HepG2 (cell line): ENCODE measurements around the gene OR2B2. TPM values are rescaled to one million over a fixed set of nuclear protein-coding genes. Genes with fewer than 3 reads are reported as not detected.

Experiments
- ATAC-seq: fragments of 200-7000 bp; cut with Tn5 transposase; 3 replicates; pipeline ENCODE4 v1.9.1; 2020; ENCODE audit warnings: mild to moderate bottlenecking, moderate library complexity
- Bru-seq: library from RNA; stranded (reverse); fragments of 400-500 nt; gene quantifications from one replicate; lab custom pipeline; 2021; lab: Mats Ljungman, UMichigan
- BruChase-seq, 2 experiments: library from RNA; stranded (reverse); fragments of 400-500 nt; gene quantifications; one replicate each; lab custom pipeline; 2021; lab: Mats Ljungman, UMichigan
- BruUV-seq: library from RNA; stranded (reverse); fragments of 400-500 nt; replicated peaks from 2 replicates; lab custom pipeline; 2021; lab: Mats Ljungman, UMichigan
- CTCF ChIA-PET: fragments of 300-600 bp; formaldehyde crosslinking; extraction: SDS; loops from one replicate; lab custom pipeline; 2021; ENCODE audit warnings: low total read pairs, inconsistent platforms, low intra/inter-chr PET ratio; lab: Yijun Ruan, JAX
- POLR2A ChIA-PET: fragments of 350-600 bp; sonication (Branson Sonifier 250); formaldehyde crosslinking; loops from one replicate; lab custom pipeline; 2020; ENCODE audit warnings: antibody characterized with exemption, inconsistent platforms; lab: Yijun Ruan, JAX
- DNase-seq: peaks from one replicate; pipeline ENCODE4 v3.0.0-alpha.2; 2015; ENCODE audit warnings: low spot score
- FAIRE-seq: peaks from 3 replicates; lab custom pipeline; 2011; peaks lifted over from hg19 to GRCh38; lab: Jason Lieb, UNC
- H2AFZ ChIP-seq: one replicate; pipeline ENCODE4 v1.6.1; 2011; ENCODE audit warnings: low read length, inconsistent platforms
- H3K27ac ChIP-seq: fragments of 300-600 bp; 3 replicates; pipeline ENCODE4 v1.8.0; 2011; ENCODE audit warnings: mixed run types, mild to moderate bottlenecking, mixed read lengths, low read length, inconsistent platforms; ENCODE audit not compliant: insufficient read depth; ENCODE audit errors: extremely low read length
- H3K27me3 ChIP-seq, 2 experiments: fragments of 200-600 bp in 1 of 2; 2 replicates in 1 of 2; 3 replicates in 1 of 2; pipeline versions ENCODE4 v1.6.0 to v1.8.0; 2011; ENCODE audit warnings: low read length in 2 of 2, mild to moderate bottlenecking in 2 of 2, moderate library complexity in 2 of 2, inconsistent platforms in 1 of 2; ENCODE audit not compliant: insufficient read depth in 2 of 2, control insufficient read depth in 1 of 2
- H3K36me3 ChIP-seq, 2 experiments: fragments of 200-600 bp in 1 of 2; replicated peaks in 1 of 2; 2 replicates in 1 of 2; 3 replicates in 1 of 2; pipeline versions ENCODE4 v1.5.1 to v1.8.0; 2011; ENCODE audit warnings: low read length in 2 of 2, inconsistent platforms in 1 of 2; ENCODE audit not compliant: insufficient read depth in 2 of 2, control insufficient read depth in 1 of 2
- H3K4me1 ChIP-seq: 2 replicates; pipeline ENCODE4 v1.5.1; 2012; ENCODE audit warnings: low read length, inconsistent platforms; ENCODE audit not compliant: insufficient read depth
- H3K4me2 ChIP-seq: 2 replicates; pipeline ENCODE4 v1.6.0; 2011; ENCODE audit warnings: low read depth, low read length, inconsistent platforms
- H3K4me3 ChIP-seq, 3 experiments: fragments of 200-600 bp in 1 of 3; sonication (generic), shearing (Covaris generic) in 1 of 3; replicated peaks in 1 of 3; 2 replicates each; pipeline ENCODE4 v1.5.1; 2011 to 2016; ENCODE audit warnings: low read length in 3 of 3, inconsistent platforms in 2 of 3, low read depth in 2 of 3, mild to moderate bottlenecking in 2 of 3, control low read depth in 1 of 3, mixed read lengths in 1 of 3; ENCODE audit not compliant: insufficient read depth in 1 of 3
- H3K79me2 ChIP-seq: one replicate; pipeline ENCODE4 v1.6.1; 2011; ENCODE audit warnings: low read length, inconsistent platforms; ENCODE audit not compliant: insufficient read depth
- H3K9ac ChIP-seq: 2 replicates; pipeline ENCODE4 v1.6.0; 2011; ENCODE audit warnings: mild to moderate bottlenecking, low read depth, low read length, inconsistent platforms; ENCODE audit not compliant: insufficient read depth
- H3K9me3 ChIP-seq: 2 replicates; pipeline ENCODE4 v1.5.1; 2012; ENCODE audit warnings: mild to moderate bottlenecking, low read length
- H4K20me1 ChIP-seq: 2 replicates; pipeline ENCODE4 v1.6.0; 2011; ENCODE audit warnings: inconsistent platforms, mild to moderate bottlenecking, low read length, moderate library complexity; ENCODE audit not compliant: insufficient read depth
- ARNT2 ChIP-seq: sonication (generic); formaldehyde crosslinking; IDR thresholded peaks from 2 replicates; pipeline ENCODE4 v1.8.0; 2022; ENCODE audit warnings: mild to moderate bottlenecking, low read depth, missing genetic modification reagents, moderate library complexity
- CCAR2 ChIP-seq: fragments of 200-400 bp; formaldehyde crosslinking; optimal IDR thresholded peaks from 2 replicates; pipeline ENCODE3; 2018; ENCODE audit warnings: low read depth, mild to moderate bottlenecking, low read length, moderate library complexity
- EEA1 ChIP-seq: sonication (generic); formaldehyde crosslinking; IDR thresholded peaks from 2 replicates; pipeline ENCODE4 v1.5.1; 2020; ENCODE audit warnings: mild to moderate bottlenecking, missing genetic modification reagents, borderline replicate concordance
- EHMT2 ChIP-seq: fragments of 200-600 bp; sonication (generic); IDR thresholded peaks from 2 replicates; pipeline ENCODE4 v1.7.0; 2017; ENCODE audit warnings: antibody characterized with exemption, low read depth, low read length, borderline replicate concordance
- FOXA3 ChIP-seq: IDR thresholded peaks from 2 replicates; pipeline ENCODE4 v1.6.1; 2016; ENCODE audit warnings: missing genetic modification reagents, missing compliant biosample characterization
- HNRNPK ChIP-seq: fragments of 200-400 bp; formaldehyde crosslinking; IDR thresholded peaks from 2 replicates; pipeline ENCODE4 v1.6.1; 2018; ENCODE audit warnings: low read length, low read depth, moderate library complexity, mild to moderate bottlenecking; ENCODE audit not compliant: poor library complexity, severe bottlenecking
- KLF15 ChIP-seq: sonication (generic); formaldehyde crosslinking; IDR thresholded peaks from 2 replicates; pipeline ENCODE4 v1.8.1; 2023; ENCODE audit warnings: borderline replicate concordance, mild to moderate bottlenecking, inconsistent platforms, missing genetic modification reagents, mixed read lengths
- REL ChIP-seq: sonication (generic); formaldehyde crosslinking; conservative IDR thresholded peaks from 2 replicates; pipeline ENCODE4 v1.8.0; 2022; ENCODE audit warnings: mild to moderate bottlenecking, missing genetic modification reagents, moderate library complexity
- SIN3B ChIP-seq: fragments of 150-350 bp; IDR thresholded peaks from 2 replicates; pipeline ENCODE4 v1.6.1; 2014; ENCODE audit warnings: low read length
- SMAD3 ChIP-seq: sonication (generic); formaldehyde crosslinking; IDR thresholded peaks from 2 replicates; pipeline ENCODE4 v1.4.0; 2020; ENCODE audit warnings: missing genetic modification reagents
- STAG1 ChIP-seq: sonication (generic); formaldehyde crosslinking; IDR thresholded peaks from 2 replicates; pipeline ENCODE4 v1.4.0; 2020; ENCODE audit warnings: missing genetic modification reagents
- ZNF337 ChIP-seq: sonication (generic); formaldehyde crosslinking; IDR thresholded peaks from 2 replicates; pipeline ENCODE4 v1.5.1; 2020; ENCODE audit warnings: missing genetic modification reagents, low read depth, mild to moderate bottlenecking, borderline replicate concordance
- ZNF431 ChIP-seq: sonication (generic); formaldehyde crosslinking; IDR thresholded peaks from 2 replicates; pipeline ENCODE4 v1.9.0; 2022; ENCODE audit warnings: missing genetic modification reagents, low read depth, mild to moderate bottlenecking, borderline replicate concordance
- ZSCAN12 ChIP-seq: sonication (generic); formaldehyde crosslinking; IDR thresholded peaks from 2 replicates; pipeline ENCODE4 v1.9.0; 2021; ENCODE audit warnings: mild to moderate bottlenecking, missing genetic modification reagents
- WGBS: methylation state at CpG from one replicate; pipeline ENCODE4 v1.1.6; 2017; ENCODE audit warnings: low lambda C conversion rate; 5-methylcytosine and 5-hydroxymethylcytosine counted together
- in situ Hi-C: cut with HindIII; loops from 2 replicates; pipeline ENCODE4 v1.10.0; 2017; ENCODE audit warnings: low pct_unique_long_range_greater_than_20kb; ENCODE audit not compliant: extremely low pct_ligation_motif_present
- intact Hi-C: fragments of 100-400 bp; cut with micrococcal nuclease; formaldehyde crosslinking; loops from one replicate; pipeline ENCODE4 v1.10.0; 2022; ENCODE audit not compliant: unreplicated experiment
- long read RNA-seq, 2 experiments: library from RNA in 1 of 2; library from polyadenylated mRNA in 1 of 2; stranded (forward) in 1 of 2; unstranded in 1 of 2; transcript quantifications; one replicate each; pipeline ENCODE4 v2.0.0, GENCODE V29; 2019 to 2022
- polyA minus RNA-seq, 3 experiments: library from RNA; depleted of rRNA, polyadenylated mRNA; stranded (reverse); fragments of >200 nt; gene quantifications; 2 replicates each; pipeline ENCODE4 v1.2.3, GENCODE V29; 2011; ENCODE audit warnings: low replicate concordance in 1 of 3
- polyA plus RNA-seq, 8 experiments: library from polyadenylated mRNA; depleted of rRNA in 3 of 8; stranded (reverse) in 7 of 8; unstranded in 1 of 8; fragments of >200 nt; fragmentation: Illumina TruSeq in 4 of 8; extraction: Trizol in 4 of 8; gene quantifications; 2 replicates each; pipeline versions ENCODE4 v1.2.1 to v1.2.3, GENCODE V29; 2011 to 2016; ENCODE audit warnings: low read depth in 4 of 8, missing spikeins in 1 of 8, mixed read lengths in 1 of 8; ENCODE audit not compliant: insufficient read depth in 1 of 8
- total RNA-seq, 5 experiments: library from RNA; depleted of rRNA; stranded (reverse); fragments of >200 nt; fragmentation: Illumina TruSeq; extraction: Trizol; gene quantifications; 2 replicates each; pipeline ENCODE4 v1.2.3, GENCODE V29; 2016; ENCODE audit warnings: low read depth in 1 of 5
- TF ChIP-seq, protein P1 (sequence below): sonication (generic); formaldehyde crosslinking; IDR thresholded peaks from 2 replicates; pipeline ENCODE4 v1.4.0; 2020; ENCODE audit warnings: missing genetic modification reagents, borderline replicate concordance

Gene OR2B2
- total RNA-seq (2016; rRNA removed; fragmentation: Illumina TruSeq; extraction: Trizol), result not detected in 2 replicates
- not detected in 2 replicates for total RNA-seq (2016; cell fraction: cytosol; rRNA removed; fragmentation: Illumina TruSeq; extraction: Trizol; ENCODE audit: low read depth)
- not detected in 2 replicates for total RNA-seq (2016; cell fraction: insoluble cytoplasmic fraction; rRNA removed; fragmentation: Illumina TruSeq; extraction: Trizol)
- total RNA-seq (2016; cell fraction: membrane; rRNA removed; fragmentation: Illumina TruSeq; extraction: Trizol), result not detected in 2 replicates
- not detected in 2 replicates for total RNA-seq (2016; cell fraction: nucleus; rRNA removed; fragmentation: Illumina TruSeq; extraction: Trizol)
- not detected in 2 replicates for polyA plus RNA-seq (2011; rRNA removed)
- polyA plus RNA-seq (2011; cell fraction: cytosol; rRNA removed), result not detected in 2 replicates
- not detected in 2 replicates for polyA plus RNA-seq (2011; cell fraction: nucleus; rRNA removed)
- polyA plus RNA-seq (2012), result not detected in 2 replicates
- polyA plus RNA-seq (2016; cell fraction: cytosol; fragmentation: Illumina TruSeq; extraction: Trizol; ENCODE audit: low read depth), result not detected in 2 replicates
- polyA plus RNA-seq (2016; cell fraction: insoluble cytoplasmic fraction; fragmentation: Illumina TruSeq; extraction: Trizol; ENCODE audit: low read depth), result not detected in 2 replicates
- not detected in 2 replicates for polyA plus RNA-seq (2016; cell fraction: membrane; fragmentation: Illumina TruSeq; extraction: Trizol; ENCODE audit: low read depth)
- polyA plus RNA-seq (2016; cell fraction: nucleus; fragmentation: Illumina TruSeq; extraction: Trizol; ENCODE audit: insufficient read depth, low read depth), result not detected in 2 replicates
- not detected in 2 replicates for polyA minus RNA-seq (2011; rRNA and poly(A)+ RNA removed; ENCODE audit: low replicate concordance)
- not detected in 2 replicates for polyA minus RNA-seq (2011; cell fraction: cytosol; rRNA and poly(A)+ RNA removed)
- not detected in 2 replicates for polyA minus RNA-seq (2011; cell fraction: nucleus; rRNA and poly(A)+ RNA removed)
- not detected for Bru-seq, nascent RNA
- BruChase-seq, experiment 1, labeled RNA remaining after a 6-hour chase, result not detected
- BruChase-seq, experiment 2, labeled RNA remaining after a 2-hour chase, result not detected
- long read RNA-seq, experiment 1, result 0 reads
- long read RNA-seq, experiment 2, result 0 reads

GRCh38 chr6:27911956-27912446 is at the start of gene OR2B2:
OR2B2 (minus strand) TSS chr6:27912396; CDS start chr6:27912319, 77 bp downstream.
- no TSS peak for BruUV-seq
- no peaks in the 10 kb centered on the region for H3K4me1 ChIP-seq
- no peak within 1 kb of the TSS for H3K9ac ChIP-seq
- in situ Hi-C loops (no loop called here), intact Hi-C loops (no loop called here)
- POLR2A ChIA-PET, result no interaction called here
- no peak within 1 kb of the TSS for H3K4me3 ChIP-seq
- H2AFZ ChIP-seq, result no peak within 1 kb of the TSS
- no peak for ATAC-seq
- H3K4me2 ChIP-seq, result no peak within 1 kb of the TSS
- TF ChIP-seq ARNT2 (no peak), ZNF431 (CRISPR knock-in tag) (no peak), EHMT2 (no peak), KLF15 (no peak), CCAR2 (no peak), REL (CRISPR knock-in tag) (no peak), EEA1 (CRISPR knock-in tag) (no peak), ZNF337 (no peak), SIN3B (no peak), HNRNPK (no peak), SMAD3 (CRISPR knock-in tag) (no peak), FOXA3 (no peak), STAG1 (CRISPR knock-in tag) (no peak), ZSCAN12 (CRISPR knock-in tag) (no peak)
- TF ChIP-seq, protein P1, sequence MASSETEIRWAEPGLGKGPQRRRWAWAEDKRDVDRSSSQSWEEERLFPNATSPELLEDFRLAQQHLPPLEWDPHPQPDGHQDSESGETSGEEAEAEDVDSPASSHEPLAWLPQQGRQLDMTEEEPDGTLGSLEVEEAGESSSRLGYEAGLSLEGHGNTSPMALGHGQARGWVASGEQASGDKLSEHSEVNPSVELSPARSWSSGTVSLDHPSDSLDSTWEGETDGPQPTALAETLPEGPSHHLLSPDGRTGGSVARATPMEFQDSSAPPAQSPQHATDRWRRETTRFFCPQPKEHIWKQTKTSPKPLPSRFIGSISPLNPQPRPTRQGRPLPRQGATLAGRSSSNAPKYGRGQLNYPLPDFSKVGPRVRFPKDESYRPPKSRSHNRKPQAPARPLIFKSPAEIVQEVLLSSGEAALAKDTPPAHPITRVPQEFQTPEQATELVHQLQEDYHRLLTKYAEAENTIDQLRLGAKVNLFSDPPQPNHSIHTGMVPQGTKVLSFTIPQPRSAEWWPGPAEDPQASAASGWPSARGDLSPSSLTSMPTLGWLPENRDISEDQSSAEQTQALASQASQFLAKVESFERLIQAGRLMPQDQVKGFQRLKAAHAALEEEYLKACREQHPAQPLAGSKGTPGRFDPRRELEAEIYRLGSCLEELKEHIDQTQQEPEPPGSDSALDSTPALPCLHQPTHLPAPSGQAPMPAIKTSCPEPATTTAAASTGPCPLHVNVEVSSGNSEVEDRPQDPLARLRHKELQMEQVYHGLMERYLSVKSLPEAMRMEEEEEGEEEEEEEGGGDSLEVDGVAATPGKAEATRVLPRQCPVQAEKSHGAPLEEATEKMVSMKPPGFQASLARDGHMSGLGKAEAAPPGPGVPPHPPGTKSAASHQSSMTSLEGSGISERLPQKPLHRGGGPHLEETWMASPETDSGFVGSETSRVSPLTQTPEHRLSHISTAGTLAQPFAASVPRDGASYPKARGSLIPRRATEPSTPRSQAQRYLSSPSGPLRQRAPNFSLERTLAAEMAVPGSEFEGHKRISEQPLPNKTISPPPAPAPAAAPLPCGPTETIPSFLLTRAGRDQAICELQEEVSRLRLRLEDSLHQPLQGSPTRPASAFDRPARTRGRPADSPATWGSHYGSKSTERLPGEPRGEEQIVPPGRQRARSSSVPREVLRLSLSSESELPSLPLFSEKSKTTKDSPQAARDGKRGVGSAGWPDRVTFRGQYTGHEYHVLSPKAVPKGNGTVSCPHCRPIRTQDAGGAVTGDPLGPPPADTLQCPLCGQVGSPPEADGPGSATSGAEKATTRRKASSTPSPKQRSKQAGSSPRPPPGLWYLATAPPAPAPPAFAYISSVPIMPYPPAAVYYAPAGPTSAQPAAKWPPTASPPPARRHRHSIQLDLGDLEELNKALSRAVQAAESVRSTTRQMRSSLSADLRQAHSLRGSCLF (CRISPR knock-in tag), result no peak
- H3K79me2 ChIP-seq, result no peaks in the 10 kb centered on the region
- no peak for DNase-seq
- H3K9me3 ChIP-seq, result no peaks in the 10 kb centered on the region
- no peak within 1 kb of the TSS for H3K27ac ChIP-seq
- H4K20me1 ChIP-seq, result no peaks in the 10 kb centered on the region
- peaks cover 0 to 1% of the 10 kb centered on the region in 2 experiments; a peak in 1 of 5 replicates for H3K27me3 ChIP-seq
- no peak for FAIRE-seq
- CTCF ChIA-PET, result no interaction called here
- no peaks in the 10 kb centered on the region for H3K36me3 ChIP-seq
- 14% methylated on average over 2 of the region's 2 CpGs for WGBS
